Activated CD4-positive, alpha-beta T cell treated with anti-CD3 and anti-CD28 coated beads, Interleukin-2, Interleukin-4, amounts not matched to agents 100 ng/mL and 50 ng/mL, durations not matched to agents 16 hours and 8 hours (primary cell): Measurements from ENCODE around the gene SFSWAP.
"Not testable (repeated sequence)": the region's sequence is repeated elsewhere in the genome, so short reads cannot be mapped to it uniquely, and the experiment has no call there.

ENCODE experiments used
- DNase-seq: peaks from one replicate; pipeline ENCODE4 v3.0.0-alpha.2; 2020; ENCODE audit warnings: low spot score

The SFSWAP gene

GRCh38 chr12:131710464-131711457, at the start of gene SFSWAP:
TSS of gene SFSWAP (plus strand) at chr12:131711090. CDS start at chr12:131711230, 140 bp downstream.
- DNase-seq: peak; percentile 69

DNA sequence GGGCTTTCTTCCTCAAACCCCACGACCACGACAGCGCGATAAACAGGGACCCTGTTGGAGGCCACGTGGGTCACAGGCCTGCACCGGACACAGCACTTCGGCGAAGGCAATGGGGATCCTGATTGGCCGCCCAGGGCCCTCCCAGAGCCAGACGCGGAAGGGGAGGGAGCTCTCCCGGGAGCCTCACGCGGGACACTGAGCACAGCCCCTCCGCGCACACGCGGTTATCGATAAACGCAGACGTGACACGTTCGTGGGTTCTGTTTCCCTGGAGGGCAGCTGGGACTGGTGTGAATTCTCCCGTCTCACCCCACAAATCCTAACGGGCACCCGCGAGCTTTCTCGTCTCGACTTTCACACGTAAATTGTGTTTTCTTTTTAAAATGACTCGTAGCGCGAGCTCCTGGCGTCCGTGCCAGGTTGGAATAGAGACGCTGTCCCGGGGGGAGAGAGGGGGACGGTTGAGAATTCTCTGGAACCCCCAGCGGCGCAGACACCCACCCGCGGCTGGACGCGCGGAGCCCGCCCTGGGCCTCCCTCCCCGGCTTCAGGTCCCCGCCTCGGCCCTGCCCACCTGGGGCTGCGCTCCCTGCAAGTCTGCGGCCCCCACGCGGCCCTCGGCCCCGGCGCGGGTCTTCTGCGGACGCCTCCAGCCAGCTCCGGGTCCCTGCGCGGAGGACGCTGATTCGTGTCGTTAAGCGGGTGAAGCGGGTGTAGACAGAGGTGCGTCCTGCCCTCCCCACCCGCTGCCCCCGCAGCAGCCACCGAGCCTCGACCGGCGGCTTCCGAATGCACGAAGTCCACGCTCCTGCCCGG, 49.5 kb upstream of the SFSWAP start:
- DNase-seq: not testable (repeated sequence)

GRCh38 chr12:131661986-131662288, 49.0 kb upstream of the SFSWAP start:
- not testable (repeated sequence) for DNase-seq

DNA sequence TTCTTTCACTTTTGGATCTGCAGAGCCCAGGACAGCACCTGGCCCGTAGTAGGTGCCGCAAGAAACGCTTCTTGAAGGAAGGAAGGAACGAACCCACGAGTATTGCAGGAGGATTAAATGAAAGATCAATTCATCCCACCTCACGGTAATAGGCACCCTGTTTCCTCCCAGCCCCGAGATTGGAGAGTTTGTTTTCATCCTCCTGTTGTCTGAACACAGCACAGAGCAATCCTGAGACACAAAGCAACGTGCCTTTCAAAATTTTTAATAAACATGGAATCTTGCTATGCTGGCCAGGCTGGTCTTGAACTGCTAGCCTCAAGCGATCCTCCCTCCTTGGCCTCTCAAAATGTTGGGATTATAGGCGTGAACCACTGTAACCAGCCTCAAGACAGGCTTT, 48.5 kb upstream of the SFSWAP start:
- not testable (repeated sequence) for DNase-seq

DNA sequence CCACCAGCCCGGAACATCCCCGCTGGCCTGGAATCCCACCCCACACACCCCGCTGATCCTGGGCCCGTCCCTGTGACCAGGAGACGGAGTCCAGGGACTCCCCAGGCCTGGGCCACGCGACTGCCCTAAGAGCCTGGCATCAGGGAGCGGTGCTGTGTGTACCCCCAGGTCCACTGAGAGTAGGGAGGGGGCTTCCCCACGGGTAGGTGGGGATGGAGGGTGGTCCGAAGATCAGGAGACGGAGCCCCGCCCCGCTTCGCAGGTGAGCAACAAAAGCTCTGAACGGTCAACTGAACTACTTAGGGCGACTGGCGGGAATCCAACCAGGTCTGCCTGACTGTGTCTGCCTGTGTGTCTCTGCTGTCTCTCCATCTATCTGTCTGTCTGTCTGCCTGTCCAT, 45.2 kb upstream of the SFSWAP start:
- not testable (repeated sequence) for DNase-seq

- not testable (repeated sequence) for DNase-seq
Measured at GRCh38 chr12:131666486-131666885, 44.4 kb upstream of the SFSWAP start.

- DNase-seq: not testable (repeated sequence)
Measured at GRCh38 chr12:131666978-131667601, 43.8 kb upstream of the SFSWAP start.

- DNase-seq: no peak
Measured at GRCh38 chr12:131671276-131671675, 39.6 kb upstream of the SFSWAP start.

- no peak for DNase-seq
Measured at GRCh38 chr12:131671871-131672270, 39.0 kb upstream of the SFSWAP start.

DNA sequence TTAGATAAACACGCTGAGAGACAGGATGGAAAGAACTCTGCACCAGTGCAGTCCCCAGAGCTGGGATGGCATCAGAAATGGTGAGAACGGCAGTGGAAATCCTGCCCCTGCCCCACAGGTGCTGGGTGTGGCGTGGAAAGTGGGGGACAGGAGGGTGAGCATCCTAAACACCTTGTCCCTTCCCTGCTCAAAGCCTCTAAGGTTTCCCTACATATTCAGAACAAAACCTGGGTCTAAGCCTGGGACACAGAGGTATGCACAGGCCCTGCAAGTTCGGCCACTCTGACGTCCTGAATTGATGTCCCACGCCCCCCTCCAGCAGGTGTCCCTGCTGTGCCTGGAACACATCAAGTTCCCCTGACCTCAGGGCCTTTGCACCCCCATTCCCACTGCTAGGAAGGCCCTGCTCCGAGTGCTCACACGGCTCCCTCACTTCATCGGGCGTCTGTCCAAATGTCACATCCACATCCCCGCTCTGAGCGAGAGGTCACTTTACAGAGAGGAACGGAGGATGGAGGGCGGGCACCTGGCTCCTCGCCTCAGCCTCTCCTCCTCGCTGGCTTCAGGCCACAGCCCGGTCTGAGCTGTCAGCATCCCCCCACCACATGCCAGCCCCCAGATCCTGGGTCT, 38.5 kb upstream of the SFSWAP start:
- no peak for DNase-seq

DNA sequence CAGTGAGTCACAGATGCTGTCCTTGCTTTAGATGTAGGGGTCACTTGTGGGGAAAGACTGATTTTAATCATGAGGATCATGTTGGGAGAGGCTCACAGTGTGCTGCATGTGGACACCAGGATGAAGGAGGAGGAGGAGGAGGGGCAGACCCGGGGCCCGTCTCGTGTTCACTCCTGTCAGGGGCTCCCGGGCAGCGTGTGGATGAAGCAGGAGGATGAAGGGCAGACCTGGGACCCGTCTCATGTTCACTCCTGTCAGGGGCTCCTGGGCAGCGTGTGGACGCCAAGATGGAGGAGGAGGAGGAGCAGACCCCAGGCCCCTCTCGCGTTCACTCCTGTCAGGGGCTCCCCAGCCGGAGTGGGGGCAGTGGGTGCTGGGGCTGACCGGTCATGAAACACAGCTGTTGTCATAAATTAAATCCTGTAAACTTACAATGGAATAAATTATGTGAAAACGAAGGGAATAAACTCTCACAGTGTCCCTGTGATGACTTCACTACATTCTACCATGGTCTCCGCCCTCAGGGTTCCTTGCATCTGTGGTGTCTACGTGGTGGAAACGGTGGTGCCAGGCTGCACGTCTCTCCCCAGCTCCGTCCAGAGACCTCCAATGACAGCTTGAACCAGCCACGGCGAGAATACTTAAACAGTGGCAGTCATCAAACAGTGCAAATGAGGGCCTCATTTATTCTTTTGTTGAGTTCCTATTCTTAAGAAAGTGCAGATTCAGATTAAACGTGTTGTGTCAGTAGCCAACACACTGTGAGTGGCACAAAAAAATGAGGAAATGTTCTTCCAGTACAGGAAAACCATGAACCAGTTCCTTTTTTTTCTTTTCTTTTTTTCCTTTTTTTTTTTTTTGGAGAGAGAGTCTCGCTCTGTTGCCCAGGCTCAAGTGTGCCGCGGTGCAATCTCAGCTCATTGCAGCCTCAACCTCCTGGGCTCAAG, 37.7 kb upstream of the SFSWAP start:
- DNase-seq: no peak

DNA sequence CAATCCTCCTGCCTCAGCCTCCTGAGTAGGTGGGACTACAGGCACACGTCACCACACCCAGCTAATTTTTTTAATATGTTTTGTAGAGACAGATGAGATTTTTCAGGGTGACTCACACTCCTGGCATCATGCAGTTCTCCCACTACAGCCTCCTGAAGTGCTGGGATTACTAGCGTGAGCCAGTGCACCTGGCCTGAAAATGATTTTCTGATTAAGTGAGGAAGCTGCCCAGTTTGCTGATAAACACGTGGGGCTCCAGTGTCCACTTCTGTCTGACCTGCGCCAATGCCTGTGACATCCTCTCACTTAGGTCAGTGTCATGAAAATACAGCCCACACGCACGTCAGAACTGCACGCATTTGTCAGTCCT, 37.0 kb upstream of the SFSWAP start:
- DNase-seq: no peak

DNA sequence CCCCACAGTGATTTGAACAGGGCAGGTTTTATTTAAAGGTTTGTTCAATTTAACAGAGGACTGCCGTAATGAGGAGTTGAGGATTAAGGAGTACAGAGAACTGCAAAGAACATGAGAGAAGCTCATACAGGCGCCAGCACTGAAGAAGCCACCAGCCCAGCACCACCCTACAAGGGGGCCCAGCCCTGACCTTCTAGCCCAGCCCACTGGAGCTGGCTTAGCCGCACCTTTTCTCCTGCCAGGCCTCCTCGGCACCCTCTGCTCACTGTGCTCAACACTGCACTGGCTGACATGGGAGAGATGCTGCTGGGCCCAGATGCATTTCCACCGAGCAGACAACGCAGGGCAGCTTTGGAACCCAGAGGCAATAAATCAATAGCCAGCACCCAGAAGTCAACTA, 36.5 kb upstream of the SFSWAP start:
- DNase-seq: no peak

- DNase-seq: no peak
Measured at GRCh38 chr12:131675126-131676080, 35.5 kb upstream of the SFSWAP start.

- no peak for DNase-seq
Measured at GRCh38 chr12:131676544-131676943, 34.3 kb upstream of the SFSWAP start.

DNA sequence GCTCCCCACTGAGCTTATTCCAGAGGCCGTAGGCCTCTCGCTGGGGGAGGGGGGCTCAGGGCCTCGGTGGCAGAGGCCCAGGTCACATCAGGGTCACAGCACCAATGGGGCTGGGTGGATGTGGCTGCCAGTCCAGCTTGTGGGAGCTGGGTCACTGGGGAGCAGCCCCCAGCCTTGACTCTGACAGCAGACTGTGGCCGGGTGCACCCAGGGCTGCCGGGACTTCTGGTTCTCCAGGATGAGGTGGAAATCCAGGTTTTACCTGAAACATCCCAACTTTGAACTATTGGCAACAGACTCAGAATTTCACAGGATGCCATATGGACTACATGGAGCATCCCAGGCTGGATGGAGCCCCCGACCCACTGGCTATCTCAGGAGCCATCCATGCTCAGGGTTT, 33.8 kb upstream of the SFSWAP start:
- not testable (repeated sequence) for DNase-seq

DNA sequence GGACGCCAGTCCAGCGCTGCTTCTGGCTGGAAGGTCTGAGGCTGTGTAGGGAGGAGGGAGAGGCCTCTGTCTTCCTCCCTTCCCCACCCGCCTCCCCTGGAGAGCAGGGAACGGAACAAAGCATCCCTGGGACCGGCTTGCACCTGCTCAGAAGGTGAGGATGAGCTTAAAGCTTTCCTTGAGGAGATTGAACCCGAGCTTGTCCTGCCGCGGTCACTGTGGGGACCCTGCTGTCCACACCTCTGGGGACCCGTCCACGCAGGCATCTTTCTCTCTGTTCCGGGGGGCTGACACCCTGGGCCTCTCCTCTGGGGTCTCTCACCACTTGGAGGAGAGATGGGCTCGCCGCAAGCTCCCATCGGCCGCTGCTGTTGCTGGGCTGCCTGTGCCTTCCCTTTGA, 33.2 kb upstream of the SFSWAP start:
- no peak for DNase-seq

DNA sequence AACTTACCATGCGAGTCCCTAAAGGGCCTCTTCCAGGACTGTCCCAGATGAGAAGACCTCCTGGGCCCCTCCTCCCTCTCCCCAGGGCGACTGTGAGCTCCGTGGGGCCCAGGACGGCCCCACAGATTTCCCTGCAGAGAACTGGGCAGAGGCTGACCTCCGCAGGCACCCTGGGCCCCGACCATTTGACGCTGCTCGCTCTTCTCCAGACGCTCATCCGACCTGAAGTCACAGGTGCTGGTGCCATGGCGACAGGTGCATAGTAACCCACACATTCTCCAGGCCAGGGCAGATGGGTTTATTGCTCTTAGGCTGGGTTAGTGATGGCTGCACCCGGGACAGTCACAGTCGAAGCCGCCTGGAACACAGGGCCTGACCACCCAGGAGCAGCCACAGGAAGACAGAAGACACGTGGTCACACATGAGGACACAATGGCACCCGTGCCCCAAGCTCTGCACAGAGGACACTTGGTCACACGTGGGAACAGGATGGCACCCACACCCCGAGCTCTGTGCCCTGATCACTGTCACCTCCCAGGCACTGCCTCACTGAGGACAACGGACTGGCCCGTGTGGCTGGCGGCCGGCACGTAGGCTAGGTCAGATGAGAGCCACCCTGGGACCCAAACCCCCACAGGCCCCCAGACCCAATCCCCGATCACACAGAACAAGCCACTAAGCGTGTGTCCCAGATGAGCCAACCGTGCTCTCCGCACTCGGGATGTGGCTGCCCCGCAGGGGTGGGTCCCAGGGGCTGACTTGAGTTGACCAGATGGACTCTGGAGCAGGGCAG, 32.3 kb upstream of the SFSWAP start:
- DNase-seq: not testable (repeated sequence)

DNA sequence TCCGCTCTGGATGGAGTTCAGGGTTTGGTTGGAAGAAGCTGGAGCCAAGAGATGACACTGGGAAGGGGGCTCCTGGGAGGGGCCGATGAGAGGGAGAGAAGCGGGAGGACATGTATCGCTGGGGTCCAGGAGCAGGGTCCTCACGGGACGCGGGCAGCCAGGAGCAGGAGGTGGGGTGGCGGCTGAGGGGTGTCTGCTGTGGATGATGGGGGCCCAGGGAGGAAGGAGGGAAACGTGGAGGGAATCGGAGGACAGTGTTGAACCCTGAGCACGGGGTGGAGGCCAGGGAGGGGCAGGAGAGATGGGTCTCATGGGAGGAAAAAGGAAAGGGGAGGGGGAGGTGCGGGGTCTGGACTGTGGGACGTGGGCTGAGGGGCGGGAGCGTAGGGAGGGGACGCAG, 31.7 kb upstream of the SFSWAP start:
- not testable (repeated sequence) for DNase-seq
